Measurements from ENCODE around the gene RGS9.

RGS9 gene

GRCh38 chr17:65190467-65191097 is 53.4 kb downstream of the RGS9 start:
- TF ChIP-seq EZH2phosphoT487 (IDR thresholded peaks at IDR 0.05; ENCODE audit: low read length) (no peak), EZH2 (optimal IDR thresholded peaks at IDR 0.05; ENCODE audit: low read depth, low read length) (no peak), CTCF (IDR thresholded peaks at IDR 0.05; ENCODE audit: low read length) (no peak)
- no peak overlapping the region for H3K27ac ChIP-seq (ENCODE audit: low read length)
- no peaks in the 10 kb centered on the region for H3K9me3 ChIP-seq (replicated peaks; ENCODE audit: insufficient read depth, low read length)
- DNase-seq: no peak
- no peaks in the 10 kb centered on the region for H3K9me2 ChIP-seq (replicated peaks; ENCODE audit: insufficient read depth, low read length)
- no peak overlapping the region for H3K4me2 ChIP-seq (ENCODE audit: low read depth, low read length)
- H3K36me3 ChIP-seq (replicated peaks; ENCODE audit: insufficient read depth, low read length): no peaks in the 10 kb centered on the region
- no peak overlapping the region for H3K9ac ChIP-seq (ENCODE audit: low read length)
- no peak overlapping the region for H3K4me3 ChIP-seq (ENCODE audit: low read length)
- no peak overlapping the region for H2AFZ ChIP-seq (ENCODE audit: low read length)
- H3K27me3 ChIP-seq (replicated peaks; ENCODE audit: insufficient read depth, low read length): no peaks in the 10 kb centered on the region
- H3K4me1 ChIP-seq (ENCODE audit: low read length): no peaks in the 10 kb centered on the region
- H4K20me1 ChIP-seq (ENCODE audit: insufficient read depth, low read length): no peaks in the 10 kb centered on the region
- no peaks in the 10 kb centered on the region for H3F3A ChIP-seq (ENCODE audit: insufficient read depth, low read length)
- no peaks in the 10 kb centered on the region for H3K79me2 ChIP-seq (ENCODE audit: low read length)

DNA sequence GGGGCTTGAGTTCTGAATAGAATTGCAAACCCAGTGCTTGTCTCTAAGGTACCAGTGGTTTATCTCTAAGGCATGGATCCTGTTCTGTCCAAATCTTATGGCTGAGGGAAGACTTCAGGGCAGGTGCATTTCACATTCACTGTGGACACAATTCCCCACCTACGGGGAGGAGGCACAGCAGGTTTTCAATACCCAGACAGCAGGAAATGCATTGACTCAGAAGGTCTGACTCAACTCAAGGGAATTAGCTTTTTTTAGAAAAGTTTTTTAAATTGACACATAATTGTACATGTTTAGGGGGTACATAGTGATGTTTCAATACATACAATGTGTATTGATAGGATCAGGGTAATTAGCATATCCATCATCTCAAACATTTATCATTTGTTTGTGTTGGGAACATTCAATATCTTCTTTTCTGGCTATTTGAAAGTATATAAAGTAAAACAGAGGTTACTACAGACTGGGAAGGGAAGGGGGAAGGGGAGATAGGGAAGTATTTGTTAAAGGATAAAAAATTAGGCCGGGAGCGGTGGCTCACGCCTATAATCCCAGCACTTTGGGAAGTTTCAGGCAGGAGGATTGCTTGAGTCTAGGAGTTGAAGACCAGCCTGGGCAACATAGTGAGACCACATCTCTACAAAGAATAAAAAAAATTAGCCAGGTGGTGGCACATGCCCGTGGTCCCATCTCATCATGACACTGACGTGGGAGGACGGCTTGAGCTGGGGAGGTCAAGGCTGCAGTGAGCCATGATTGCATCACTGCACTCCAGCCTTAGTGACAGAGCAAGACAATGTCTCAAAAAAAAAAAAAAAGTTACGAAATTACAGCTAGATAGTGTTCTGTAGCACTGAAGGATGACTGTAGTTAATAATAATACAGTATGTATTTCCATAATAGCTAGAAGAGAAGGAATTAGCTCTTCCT is 54.9 kb downstream of the RGS9 start:
- Histone ChIP-seq H3K4me1 (ENCODE audit: low read length) (no peaks in the 10 kb centered on the region), H2AFZ (ENCODE audit: low read length) (no peak overlapping the region), H3K4me3 (ENCODE audit: low read length) (no peak overlapping the region), H3F3A (ENCODE audit: insufficient read depth, low read length) (no peaks in the 10 kb centered on the region), H3K27ac (ENCODE audit: low read length) (no peak overlapping the region), H3K9me3 (replicated peaks; ENCODE audit: insufficient read depth, low read length) (no peaks in the 10 kb centered on the region), H3K9ac (ENCODE audit: low read length) (no peak overlapping the region), H3K4me2 (ENCODE audit: low read depth, low read length) (no peak overlapping the region), H3K27me3 (replicated peaks; ENCODE audit: insufficient read depth, low read length) (no peaks in the 10 kb centered on the region), H3K36me3 (replicated peaks; ENCODE audit: insufficient read depth, low read length) (no peaks in the 10 kb centered on the region), H3K79me2 (ENCODE audit: low read length) (no peaks in the 10 kb centered on the region), H3K9me2 (replicated peaks; ENCODE audit: insufficient read depth, low read length) (no peaks in the 10 kb centered on the region), H4K20me1 (ENCODE audit: insufficient read depth, low read length) (no peaks in the 10 kb centered on the region)
- no peak for DNase-seq
- TF ChIP-seq EZH2phosphoT487 (IDR thresholded peaks at IDR 0.05; ENCODE audit: low read length) (no peak), EZH2 (optimal IDR thresholded peaks at IDR 0.05; ENCODE audit: low read depth, low read length) (no peak), CTCF (IDR thresholded peaks at IDR 0.05; ENCODE audit: low read length) (no peak)

GRCh38 chr17:65193305-65193704 is 56.1 kb downstream of the RGS9 start:
- no peaks in the 10 kb centered on the region for H3K27me3 ChIP-seq (replicated peaks; ENCODE audit: insufficient read depth, low read length)
- no peaks in the 10 kb centered on the region for H3K79me2 ChIP-seq (ENCODE audit: low read length)
- H3F3A ChIP-seq (ENCODE audit: insufficient read depth, low read length): no peaks in the 10 kb centered on the region
- no peaks in the 10 kb centered on the region for H3K36me3 ChIP-seq (replicated peaks; ENCODE audit: insufficient read depth, low read length)
- TF ChIP-seq CTCF (IDR thresholded peaks at IDR 0.05; ENCODE audit: low read length) (no peak), EZH2 (optimal IDR thresholded peaks at IDR 0.05; ENCODE audit: low read depth, low read length) (no peak), EZH2phosphoT487 (IDR thresholded peaks at IDR 0.05; ENCODE audit: low read length) (no peak)
- H3K4me2 ChIP-seq (ENCODE audit: low read depth, low read length): no peak overlapping the region
- no peak for DNase-seq
- H3K4me3 ChIP-seq (ENCODE audit: low read length): no peak overlapping the region
- no peaks in the 10 kb centered on the region for H3K9me3 ChIP-seq (replicated peaks; ENCODE audit: insufficient read depth, low read length)
- H3K9ac ChIP-seq (ENCODE audit: low read length): no peak overlapping the region
- H4K20me1 ChIP-seq (ENCODE audit: insufficient read depth, low read length): no peaks in the 10 kb centered on the region
- no peak overlapping the region for H3K27ac ChIP-seq (ENCODE audit: low read length)
- no peak overlapping the region for H2AFZ ChIP-seq (ENCODE audit: low read length)
- H3K9me2 ChIP-seq (replicated peaks; ENCODE audit: insufficient read depth, low read length): no peaks in the 10 kb centered on the region
- no peaks in the 10 kb centered on the region for H3K4me1 ChIP-seq (ENCODE audit: low read length)

Data from MM.1S (cell line).